ENCODE measurements around the gene CDC42SE2.

- TF ChIP-seq SIN3A (IDR thresholded peaks at IDR 0.05; ENCODE audit: borderline replicate concordance, insufficient read depth, low read length) (no peak), REST (IDR thresholded peaks at IDR 0.05; ENCODE audit: insufficient read depth in 1 of 2, low read depth in 2 of 2, low read length in 2 of 2) (no peak), POLR2AphosphoS5 (IDR thresholded peaks at IDR 0.05; ENCODE audit: low read depth, low read length) (no peak), FOXP2 (optimal IDR thresholded peaks at IDR 0.05; ENCODE audit: borderline replicate concordance, extremely low read depth, extremely low read length, insufficient read depth) (no peak)
These were observed 115.9 kb downstream of the CDC42SE2 start for GRCh38 chr5:131379723-131380122.

Data from PFSK-1 (cell line).